ENCODE results near the gene LCN10. TPM values are rescaled to one million over a fixed set of nuclear protein-coding genes. Genes with fewer than 3 reads are reported as not detected.

The LCN10 gene
- total and polyA plus RNA-seq, 9 of the 15 experiments (the other 6 are each of a cell fraction or from before 2014, with no cell fraction given): 0.10 to 0.21 (median 0.14) TPM; not detected in 6

DNA sequence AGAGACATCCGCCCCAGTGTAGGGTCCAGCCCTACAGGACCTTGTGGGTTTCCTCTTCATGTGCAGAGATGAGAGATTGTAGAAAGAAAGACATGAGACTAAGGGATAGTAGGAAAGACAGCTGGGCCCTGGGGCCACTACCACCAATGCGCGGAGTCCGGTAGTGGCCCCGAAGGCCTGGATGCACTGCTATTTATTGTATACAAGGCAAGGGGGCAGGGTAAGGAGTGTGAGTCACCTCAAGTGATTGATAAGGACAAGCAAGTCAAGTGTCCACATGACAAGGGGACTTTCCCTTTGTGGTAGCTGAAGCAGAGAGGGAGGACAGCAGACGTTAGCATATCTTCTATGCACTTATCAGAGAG, 42.2 kb upstream of the LCN10 start (continued):
- TF ChIP-seq, protein P1, sequence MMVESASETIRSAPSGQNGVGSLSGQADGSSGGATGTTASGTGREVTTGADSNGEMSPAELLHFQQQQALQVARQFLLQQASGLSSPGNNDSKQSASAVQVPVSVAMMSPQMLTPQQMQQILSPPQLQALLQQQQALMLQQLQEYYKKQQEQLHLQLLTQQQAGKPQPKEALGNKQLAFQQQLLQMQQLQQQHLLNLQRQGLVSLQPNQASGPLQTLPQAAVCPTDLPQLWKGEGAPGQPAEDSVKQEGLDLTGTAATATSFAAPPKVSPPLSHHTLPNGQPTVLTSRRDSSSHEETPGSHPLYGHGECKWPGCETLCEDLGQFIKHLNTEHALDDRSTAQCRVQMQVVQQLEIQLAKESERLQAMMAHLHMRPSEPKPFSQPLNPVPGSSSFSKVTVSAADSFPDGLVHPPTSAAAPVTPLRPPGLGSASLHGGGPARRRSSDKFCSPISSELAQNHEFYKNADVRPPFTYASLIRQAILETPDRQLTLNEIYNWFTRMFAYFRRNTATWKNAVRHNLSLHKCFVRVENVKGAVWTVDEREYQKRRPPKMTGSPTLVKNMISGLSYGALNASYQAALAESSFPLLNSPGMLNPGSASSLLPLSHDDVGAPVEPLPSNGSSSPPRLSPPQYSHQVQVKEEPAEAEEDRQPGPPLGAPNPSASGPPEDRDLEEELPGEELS (CRISPR knock-in tag; IDR thresholded peaks at IDR 0.05; ENCODE audit: borderline replicate concordance): no peak
- TF ChIP-seq GABPB2 (CRISPR knock-in tag; conservative IDR thresholded peaks at IDR 0.05) (no peak), ZNF316 (IDR thresholded peaks at IDR 0.05) (no peak), ZNF165 (CRISPR knock-in tag; IDR thresholded peaks at IDR 0.05; ENCODE audit: borderline replicate concordance) (no peak), ATF7 (IDR thresholded peaks at IDR 0.05) (peak; percentile 64), ZNF551 (CRISPR knock-in tag; IDR thresholded peaks at IDR 0.05) (no peak), PHF21A (IDR thresholded peaks at IDR 0.05; ENCODE audit: borderline replicate concordance, low read depth) (no peak), FUS (optimal IDR thresholded peaks at IDR 0.05; ENCODE audit: low read depth, low read length) (no peak), ELF4 (CRISPR knock-in tag; IDR thresholded peaks at IDR 0.05) (no peak), CREB1 (IDR thresholded peaks at IDR 0.05) (no peak), CREB1 (CRISPR knock-in tag; IDR thresholded peaks at IDR 0.05) (no peak), STAT5A (IDR thresholded peaks at IDR 0.05; ENCODE audit: borderline replicate concordance, low read length) (no peak), ZNF253 (CRISPR knock-in tag; conservative IDR thresholded peaks at IDR 0.05) (no peak), SMARCA5 (IDR thresholded peaks at IDR 0.05) (no peak), PML (IDR thresholded peaks at IDR 0.05; ENCODE audit: low read length) (no peak), HEY1 (CRISPR knock-in tag; IDR thresholded peaks at IDR 0.05; ENCODE audit: borderline replicate concordance) (no peak)
- TF ChIP-seq, protein P2, sequence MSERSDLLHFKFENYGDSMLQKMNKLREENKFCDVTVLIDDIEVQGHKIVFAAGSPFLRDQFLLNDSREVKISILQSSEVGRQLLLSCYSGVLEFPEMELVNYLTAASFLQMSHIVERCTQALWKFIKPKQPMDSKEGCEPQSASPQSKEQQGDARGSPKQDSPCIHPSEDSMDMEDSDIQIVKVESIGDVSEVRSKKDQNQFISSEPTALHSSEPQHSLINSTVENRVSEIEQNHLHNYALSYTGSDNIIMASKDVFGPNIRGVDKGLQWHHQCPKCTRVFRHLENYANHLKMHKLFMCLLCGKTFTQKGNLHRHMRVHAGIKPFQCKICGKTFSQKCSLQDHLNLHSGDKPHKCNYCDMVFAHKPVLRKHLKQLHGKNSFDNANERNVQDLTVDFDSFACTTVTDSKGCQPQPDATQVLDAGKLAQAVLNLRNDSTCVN (CRISPR knock-in tag; IDR thresholded peaks at IDR 0.05): no peak
- TF ChIP-seq, protein P3, sequence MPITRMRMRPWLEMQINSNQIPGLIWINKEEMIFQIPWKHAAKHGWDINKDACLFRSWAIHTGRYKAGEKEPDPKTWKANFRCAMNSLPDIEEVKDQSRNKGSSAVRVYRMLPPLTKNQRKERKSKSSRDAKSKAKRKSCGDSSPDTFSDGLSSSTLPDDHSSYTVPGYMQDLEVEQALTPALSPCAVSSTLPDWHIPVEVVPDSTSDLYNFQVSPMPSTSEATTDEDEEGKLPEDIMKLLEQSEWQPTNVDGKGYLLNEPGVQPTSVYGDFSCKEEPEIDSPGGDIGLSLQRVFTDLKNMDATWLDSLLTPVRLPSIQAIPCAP (CRISPR knock-in tag; IDR thresholded peaks at IDR 0.05; ENCODE audit: borderline replicate concordance): no peak
- TF ChIP-seq, protein P4, sequence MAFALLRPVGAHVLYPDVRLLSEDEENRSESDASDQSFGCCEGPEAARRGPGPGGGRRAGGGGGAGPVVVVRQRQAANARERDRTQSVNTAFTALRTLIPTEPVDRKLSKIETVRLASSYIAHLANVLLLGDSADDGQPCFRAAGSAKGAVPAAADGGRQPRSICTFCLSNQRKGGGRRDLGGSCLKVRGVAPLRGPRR (CRISPR knock-in tag; IDR thresholded peaks at IDR 0.05): no peak
- TF ChIP-seq, protein P5, sequence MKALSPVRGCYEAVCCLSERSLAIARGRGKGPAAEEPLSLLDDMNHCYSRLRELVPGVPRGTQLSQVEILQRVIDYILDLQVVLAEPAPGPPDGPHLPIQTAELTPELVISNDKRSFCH (CRISPR knock-in tag; IDR thresholded peaks at IDR 0.05): no peak
- TF ChIP-seq, protein P5 (tag; IDR thresholded peaks at IDR 0.05): no peak; the same call in 1 of the 2 replicates
- TF ChIP-seq, protein P6, sequence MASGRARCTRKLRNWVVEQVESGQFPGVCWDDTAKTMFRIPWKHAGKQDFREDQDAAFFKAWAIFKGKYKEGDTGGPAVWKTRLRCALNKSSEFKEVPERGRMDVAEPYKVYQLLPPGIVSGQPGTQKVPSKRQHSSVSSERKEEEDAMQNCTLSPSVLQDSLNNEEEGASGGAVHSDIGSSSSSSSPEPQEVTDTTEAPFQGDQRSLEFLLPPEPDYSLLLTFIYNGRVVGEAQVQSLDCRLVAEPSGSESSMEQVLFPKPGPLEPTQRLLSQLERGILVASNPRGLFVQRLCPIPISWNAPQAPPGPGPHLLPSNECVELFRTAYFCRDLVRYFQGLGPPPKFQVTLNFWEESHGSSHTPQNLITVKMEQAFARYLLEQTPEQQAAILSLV (tag; IDR thresholded peaks at IDR 0.05): no peak
